Measurements from ENCODE around the gene IGSF8. TPM values are rescaled to one million over a fixed set of nuclear protein-coding genes. Genes with fewer than 3 reads are reported as not detected.

The IGSF8 gene
- total RNA-seq, 1 experiment from 2014 or later, result 35.6 TPM

DNA sequence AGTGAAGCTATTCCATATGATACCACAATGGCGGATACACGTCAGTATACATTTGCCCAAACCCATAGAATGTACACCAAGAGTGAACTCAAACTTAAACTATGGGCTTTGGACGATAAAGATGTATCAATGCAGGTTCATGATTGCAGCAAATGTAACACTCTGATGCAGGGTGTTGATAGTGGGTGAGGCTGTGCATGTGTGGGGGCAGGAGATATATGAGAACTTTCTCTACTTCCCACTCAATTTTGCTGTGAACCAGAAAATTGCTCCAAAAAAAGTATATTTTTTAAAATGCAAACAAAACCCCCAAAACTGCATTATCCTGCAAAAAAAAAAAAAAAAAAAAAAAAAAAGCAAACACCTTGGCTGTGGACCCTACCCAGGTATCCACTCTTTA is 20.5 kb upstream of the IGSF8 start:
- no peak overlapping the region for H3K4me2 ChIP-seq (ENCODE audit: low read length)
- CTCF ChIA-PET, result no interaction called here
- no peaks in the 10 kb centered on the region for H3K27me3 ChIP-seq (ENCODE audit: insufficient read depth, low read length)
- H3K36me3 ChIP-seq (ENCODE audit: control insufficient read depth in 1 of 2, insufficient read depth in 2 of 2, low read length in 2 of 2), result no peaks in the 10 kb centered on the region
- H3K9me3 ChIP-seq (ENCODE audit: control insufficient read depth in 1 of 2, insufficient read depth in 1 of 2, low read depth in 1 of 2, low read length in 2 of 2), result no peaks in the 10 kb centered on the region
- TF ChIP-seq CEBPB (IDR thresholded peaks at IDR 0.05; ENCODE audit: low read depth) (no peak), POLR2A (IDR thresholded peaks at IDR 0.05; ENCODE audit: borderline replicate concordance, extremely low read depth, insufficient read depth, insufficient read length) (no peak), RAD21 (IDR thresholded peaks at IDR 0.05; ENCODE audit: low read depth) (no peak), SIN3A (IDR thresholded peaks at IDR 0.05; ENCODE audit: low read depth) (no peak), ELF1 (IDR thresholded peaks at IDR 0.05; ENCODE audit: borderline replicate concordance, low read depth) (no peak)
- TF ChIP-seq, protein P1, sequence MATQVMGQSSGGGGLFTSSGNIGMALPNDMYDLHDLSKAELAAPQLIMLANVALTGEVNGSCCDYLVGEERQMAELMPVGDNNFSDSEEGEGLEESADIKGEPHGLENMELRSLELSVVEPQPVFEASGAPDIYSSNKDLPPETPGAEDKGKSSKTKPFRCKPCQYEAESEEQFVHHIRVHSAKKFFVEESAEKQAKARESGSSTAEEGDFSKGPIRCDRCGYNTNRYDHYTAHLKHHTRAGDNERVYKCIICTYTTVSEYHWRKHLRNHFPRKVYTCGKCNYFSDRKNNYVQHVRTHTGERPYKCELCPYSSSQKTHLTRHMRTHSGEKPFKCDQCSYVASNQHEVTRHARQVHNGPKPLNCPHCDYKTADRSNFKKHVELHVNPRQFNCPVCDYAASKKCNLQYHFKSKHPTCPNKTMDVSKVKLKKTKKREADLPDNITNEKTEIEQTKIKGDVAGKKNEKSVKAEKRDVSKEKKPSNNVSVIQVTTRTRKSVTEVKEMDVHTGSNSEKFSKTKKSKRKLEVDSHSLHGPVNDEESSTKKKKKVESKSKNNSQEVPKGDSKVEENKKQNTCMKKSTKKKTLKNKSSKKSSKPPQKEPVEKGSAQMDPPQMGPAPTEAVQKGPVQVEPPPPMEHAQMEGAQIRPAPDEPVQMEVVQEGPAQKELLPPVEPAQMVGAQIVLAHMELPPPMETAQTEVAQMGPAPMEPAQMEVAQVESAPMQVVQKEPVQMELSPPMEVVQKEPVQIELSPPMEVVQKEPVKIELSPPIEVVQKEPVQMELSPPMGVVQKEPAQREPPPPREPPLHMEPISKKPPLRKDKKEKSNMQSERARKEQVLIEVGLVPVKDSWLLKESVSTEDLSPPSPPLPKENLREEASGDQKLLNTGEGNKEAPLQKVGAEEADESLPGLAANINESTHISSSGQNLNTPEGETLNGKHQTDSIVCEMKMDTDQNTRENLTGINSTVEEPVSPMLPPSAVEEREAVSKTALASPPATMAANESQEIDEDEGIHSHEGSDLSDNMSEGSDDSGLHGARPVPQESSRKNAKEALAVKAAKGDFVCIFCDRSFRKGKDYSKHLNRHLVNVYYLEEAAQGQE (IDR thresholded peaks at IDR 0.05; ENCODE audit: low read depth), result no peak
- no peaks in the 10 kb centered on the region for H3K79me2 ChIP-seq (ENCODE audit: insufficient read depth, low read length)
- intact Hi-C loops (cut with micrococcal nuclease), result no loop called here
- RAD21 ChIA-PET (ENCODE audit: low non-redundant PET in 1 of 2, low total read pairs in 2 of 2, uncharacterized antibody in 2 of 2, unreplicated experiment in 2 of 2), result no interaction called here
- BruUV-seq (replicated peaks), result no TSS peak
- H3K9ac ChIP-seq (ENCODE audit: low read length), result no peak overlapping the region
- DNase-seq (ENCODE audit: low read depth, low spot score) (no peak), ATAC-seq (no peak)
- H3K4me1 ChIP-seq (ENCODE audit: control insufficient read depth in 1 of 2, insufficient read depth in 2 of 2, low read length in 2 of 2), result peaks cover 0 to 5% of the 10 kb centered on the region in 2 experiments; a peak in 2 of 4 replicates
- H3K27ac ChIP-seq (ENCODE audit: low read depth, low read length), result no peak overlapping the region
- no peaks in the 10 kb centered on the region for H3K9me2 ChIP-seq (ENCODE audit: insufficient read depth)
- H3K4me3 ChIP-seq (replicated peaks in 1 of 2; ENCODE audit: low read depth in 1 of 2, low read length in 2 of 2), result no peak overlapping the region
- H4K20me1 ChIP-seq (ENCODE audit: insufficient read depth), result no peaks in the 10 kb centered on the region
- no peak overlapping the region for H2AFZ ChIP-seq (ENCODE audit: low read depth, low read length, poor library complexity, severe bottlenecking)
- POLR2A ChIA-PET, result no interaction called here

- Histone ChIP-seq H4K20me1 (ENCODE audit: insufficient read depth) (no peaks in the 10 kb centered on the region), H3K27ac (ENCODE audit: low read depth, low read length) (no peak overlapping the region), H3K9ac (ENCODE audit: low read length) (no peak overlapping the region), H3K9me3 (ENCODE audit: control insufficient read depth in 1 of 2, insufficient read depth in 1 of 2, low read depth in 1 of 2, low read length in 2 of 2) (no peaks in the 10 kb centered on the region), H3K79me2 (ENCODE audit: insufficient read depth, low read length) (no peaks in the 10 kb centered on the region), H3K27me3 (ENCODE audit: insufficient read depth, low read length) (no peaks in the 10 kb centered on the region), H3K4me3 (replicated peaks in 1 of 2; ENCODE audit: low read depth in 1 of 2, low read length in 2 of 2) (no peak overlapping the region), H2AFZ (ENCODE audit: low read depth, low read length, poor library complexity, severe bottlenecking) (no peak overlapping the region), H3K4me2 (ENCODE audit: low read length) (no peak overlapping the region), H3K4me1 (ENCODE audit: control insufficient read depth in 1 of 2, insufficient read depth in 2 of 2, low read length in 2 of 2) (0 out of 4 replicates have a peak, but pooled peaks cover 0 to 4% of the 10 kb centered on the region in 2 experiments), H3K9me2 (ENCODE audit: insufficient read depth) (no peaks in the 10 kb centered on the region), H3K36me3 (ENCODE audit: control insufficient read depth in 1 of 2, insufficient read depth in 2 of 2, low read length in 2 of 2) (no peaks in the 10 kb centered on the region)
- CTCF ChIA-PET, result no interaction called here
- POLR2A ChIA-PET, result no interaction called here
- intact Hi-C loops (cut with micrococcal nuclease), result no loop called here
- no TSS peak for BruUV-seq (replicated peaks)
- DNase-seq (ENCODE audit: low read depth, low spot score) (no peak), ATAC-seq (no peak)
- TF ChIP-seq CBX3 (IDR thresholded peaks at IDR 0.05; ENCODE audit: low read depth) (no peak), EZH2phosphoT487 (IDR thresholded peaks at IDR 0.05; ENCODE audit: borderline replicate concordance) (no peak), ZFX (IDR thresholded peaks at IDR 0.05) (no peak), ZNF274 (IDR thresholded peaks at IDR 0.05; ENCODE audit: low read depth, low read length) (no peak)
- RAD21 ChIA-PET (ENCODE audit: low non-redundant PET in 1 of 2, low total read pairs in 2 of 2, uncharacterized antibody in 2 of 2, unreplicated experiment in 2 of 2), result no interaction called here
Observed at GRCh38 chr1:160117709-160118183, 19.3 kb upstream of the IGSF8 start.
